ENCODE data around the gene GPR158. TPM values are rescaled to one million over a fixed set of nuclear protein-coding genes. Genes with fewer than 3 reads are reported as not detected.

GPR158 gene
- total RNA-seq, 1 experiment from 2014 or later: 0.24 TPM

- Histone ChIP-seq H3K27me3 (ENCODE audit: insufficient read depth, low read length) (no peaks in the 10 kb centered on the region), H2BK120ac (ENCODE audit: low read depth, low read length, poor library complexity, severe bottlenecking) (no peak overlapping the region), H3K9ac (ENCODE audit: extremely low read depth, insufficient read length, low read length) (no peak overlapping the region), H2AK5ac (ENCODE audit: insufficient read length, low read length) (no peak overlapping the region), H2BK5ac (ENCODE audit: insufficient read length, low read length) (no peak overlapping the region), H4K20me1 (ENCODE audit: control insufficient read depth, insufficient read depth, insufficient read length) (no peaks in the 10 kb centered on the region), H3K4me2 (ENCODE audit: insufficient read depth, insufficient read length, low read length) (no peak overlapping the region), H2BK20ac (ENCODE audit: low read depth, low read length, poor library complexity, severe bottlenecking) (no peak overlapping the region), H2BK15ac (ENCODE audit: low read depth, low read length) (no peak overlapping the region), H3K9me3 (ENCODE audit: control insufficient read depth, low read depth, low read length) (no peaks in the 10 kb centered on the region), H3K23ac (ENCODE audit: insufficient read length, low read depth, low read length) (no peak overlapping the region), H3K79me2 (ENCODE audit: insufficient read depth, low read length) (no peaks in the 10 kb centered on the region), H3K79me1 (ENCODE audit: insufficient read depth, low read depth, low read length, poor library complexity, severe bottlenecking) (no peaks in the 10 kb centered on the region), H3K4ac (ENCODE audit: low read depth, low read length) (no peak overlapping the region), H3K4me1 (ENCODE audit: insufficient read depth, low read length) (no peaks in the 10 kb centered on the region), H3K27ac (ENCODE audit: insufficient read length, low read depth, low read length) (no peak overlapping the region), H4K5ac (ENCODE audit: insufficient read length, low read depth, low read length) (no peak overlapping the region), H3T11ph (ENCODE audit: low read length) (no peak overlapping the region), H2BK12ac (ENCODE audit: insufficient read length, low read depth, low read length) (no peak overlapping the region), H3K56ac (ENCODE audit: insufficient read length, low read depth, low read length) (no peak overlapping the region), H4K8ac (replicated peaks; ENCODE audit: insufficient read length, low read depth, low read length) (no peak overlapping the region), H3K14ac (ENCODE audit: insufficient read depth, low read length) (no peak overlapping the region), H3K18ac (ENCODE audit: insufficient read length, low read depth, low read length) (no peak overlapping the region), H4K91ac (ENCODE audit: insufficient read length, low read depth, low read length) (no peak overlapping the region), H3K23me2 (ENCODE audit: insufficient read length, low read depth, low read length, poor library complexity, severe bottlenecking) (no peaks in the 10 kb centered on the region), H2AFZ (ENCODE audit: low read length) (no peak overlapping the region)
- Mint-ChIP-seq H3K27ac (no peak overlapping the region), H3K9me3 (peaks cover 24 to 32% of the 10 kb centered on the region in 2 experiments), H3K4me1 (no peaks in the 10 kb centered on the region), H3K36me3 (ENCODE audit: insufficient read depth in 1 of 3, low read depth in 3 of 3) (peaks cover 8 to 23% (median 12%) of the 10 kb centered on the region in 3 experiments), H3K4me3 (no peak overlapping the region), H3K27me3 (ENCODE audit: low read depth) (no peaks in the 10 kb centered on the region; the same call in 1 of the 2 replicates)
- DNase-seq: no peak
- WGBS (ENCODE audit: extremely low coverage, insufficient read length, low lambda C conversion rate): no CpG with 5 or more reads among the region's 1 CpG
- TF ChIP-seq, protein P1, sequence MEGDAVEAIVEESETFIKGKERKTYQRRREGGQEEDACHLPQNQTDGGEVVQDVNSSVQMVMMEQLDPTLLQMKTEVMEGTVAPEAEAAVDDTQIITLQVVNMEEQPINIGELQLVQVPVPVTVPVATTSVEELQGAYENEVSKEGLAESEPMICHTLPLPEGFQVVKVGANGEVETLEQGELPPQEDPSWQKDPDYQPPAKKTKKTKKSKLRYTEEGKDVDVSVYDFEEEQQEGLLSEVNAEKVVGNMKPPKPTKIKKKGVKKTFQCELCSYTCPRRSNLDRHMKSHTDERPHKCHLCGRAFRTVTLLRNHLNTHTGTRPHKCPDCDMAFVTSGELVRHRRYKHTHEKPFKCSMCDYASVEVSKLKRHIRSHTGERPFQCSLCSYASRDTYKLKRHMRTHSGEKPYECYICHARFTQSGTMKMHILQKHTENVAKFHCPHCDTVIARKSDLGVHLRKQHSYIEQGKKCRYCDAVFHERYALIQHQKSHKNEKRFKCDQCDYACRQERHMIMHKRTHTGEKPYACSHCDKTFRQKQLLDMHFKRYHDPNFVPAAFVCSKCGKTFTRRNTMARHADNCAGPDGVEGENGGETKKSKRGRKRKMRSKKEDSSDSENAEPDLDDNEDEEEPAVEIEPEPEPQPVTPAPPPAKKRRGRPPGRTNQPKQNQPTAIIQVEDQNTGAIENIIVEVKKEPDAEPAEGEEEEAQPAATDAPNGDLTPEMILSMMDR (conservative IDR thresholded peaks at IDR 0.05): no peak
These were observed 103.4 kb downstream of the GPR158 start for GRCh38 chr10:25278180-25278579.
